ENCODE results near the gene ERC2.

The ERC2 gene

DNA sequence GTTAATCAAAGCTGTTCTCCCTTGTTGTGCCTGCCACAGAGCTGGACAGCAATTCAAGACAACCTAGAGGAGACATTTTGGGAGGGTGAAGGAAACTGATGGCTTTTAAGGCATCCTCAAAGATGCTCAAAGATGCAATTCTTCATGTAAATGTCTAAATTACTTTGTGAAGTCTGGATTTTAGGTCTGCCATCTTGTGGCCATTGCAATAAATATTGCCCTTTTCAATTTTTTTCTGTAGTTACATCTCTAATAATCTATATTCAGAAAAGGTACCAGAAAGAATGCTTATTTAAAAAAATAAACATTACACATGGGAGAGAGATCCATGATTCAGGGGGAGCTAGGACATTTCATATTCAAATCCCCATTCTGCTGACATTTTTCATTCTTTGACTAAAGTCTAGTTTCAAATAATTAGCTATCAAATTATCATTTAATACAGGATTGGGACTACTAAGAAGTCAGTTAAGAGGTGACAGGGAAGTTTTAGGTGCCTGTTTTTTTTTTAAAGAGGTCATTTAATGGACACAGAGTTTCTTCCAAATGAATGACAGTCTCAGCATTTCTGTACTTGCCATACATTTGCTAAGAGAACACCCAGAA is 721.4 kb downstream of the ERC2 start:
- H3K9me3 ChIP-seq (ENCODE audit: low read length), result no peaks in the 10 kb centered on the region
- H3K27ac ChIP-seq (ENCODE audit: low read depth, low read length), result no peak overlapping the region
- no peaks in the 10 kb centered on the region for H3K36me3 ChIP-seq (ENCODE audit: insufficient read depth, low read length)
- no peak overlapping the region for H3K9ac ChIP-seq (ENCODE audit: low read length)
- H3K27me3 ChIP-seq (ENCODE audit: control insufficient read depth in 1 of 2, insufficient read depth in 2 of 2, low read length in 2 of 2), result no peaks in the 10 kb centered on the region
- no peak overlapping the region for H3K4me3 ChIP-seq (ENCODE audit: low read depth in 1 of 2, low read length in 2 of 2)
- H3K4me1 ChIP-seq (ENCODE audit: insufficient read depth, low read length), result no peaks in the 10 kb centered on the region

DNA sequence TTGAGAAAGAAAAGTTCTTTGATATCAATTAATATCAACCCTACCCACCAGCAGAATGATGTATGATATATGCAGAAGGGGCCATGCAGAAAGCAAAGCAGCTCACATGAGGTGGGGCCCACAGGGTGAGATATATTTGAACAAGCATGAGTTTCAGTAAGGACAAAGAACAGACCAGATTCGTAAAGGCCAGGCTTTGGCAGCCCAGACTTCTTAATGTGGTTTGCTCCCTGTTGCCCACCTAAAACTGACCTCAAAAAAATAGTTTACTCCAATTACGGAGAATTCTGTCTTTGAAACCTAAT is 725.5 kb downstream of the ERC2 start:
- Histone ChIP-seq H3K36me3 (ENCODE audit: insufficient read depth, low read length) (no peaks in the 10 kb centered on the region), H3K9me3 (ENCODE audit: low read length) (no peaks in the 10 kb centered on the region), H3K4me3 (ENCODE audit: low read depth in 1 of 2, low read length in 2 of 2) (no peak overlapping the region), H3K4me1 (ENCODE audit: insufficient read depth, low read length) (no peaks in the 10 kb centered on the region), H3K27me3 (ENCODE audit: control insufficient read depth in 1 of 2, insufficient read depth in 2 of 2, low read length in 2 of 2) (no peaks in the 10 kb centered on the region), H3K9ac (ENCODE audit: low read length) (no peak overlapping the region), H3K27ac (ENCODE audit: low read depth, low read length) (no peak overlapping the region)

DNA sequence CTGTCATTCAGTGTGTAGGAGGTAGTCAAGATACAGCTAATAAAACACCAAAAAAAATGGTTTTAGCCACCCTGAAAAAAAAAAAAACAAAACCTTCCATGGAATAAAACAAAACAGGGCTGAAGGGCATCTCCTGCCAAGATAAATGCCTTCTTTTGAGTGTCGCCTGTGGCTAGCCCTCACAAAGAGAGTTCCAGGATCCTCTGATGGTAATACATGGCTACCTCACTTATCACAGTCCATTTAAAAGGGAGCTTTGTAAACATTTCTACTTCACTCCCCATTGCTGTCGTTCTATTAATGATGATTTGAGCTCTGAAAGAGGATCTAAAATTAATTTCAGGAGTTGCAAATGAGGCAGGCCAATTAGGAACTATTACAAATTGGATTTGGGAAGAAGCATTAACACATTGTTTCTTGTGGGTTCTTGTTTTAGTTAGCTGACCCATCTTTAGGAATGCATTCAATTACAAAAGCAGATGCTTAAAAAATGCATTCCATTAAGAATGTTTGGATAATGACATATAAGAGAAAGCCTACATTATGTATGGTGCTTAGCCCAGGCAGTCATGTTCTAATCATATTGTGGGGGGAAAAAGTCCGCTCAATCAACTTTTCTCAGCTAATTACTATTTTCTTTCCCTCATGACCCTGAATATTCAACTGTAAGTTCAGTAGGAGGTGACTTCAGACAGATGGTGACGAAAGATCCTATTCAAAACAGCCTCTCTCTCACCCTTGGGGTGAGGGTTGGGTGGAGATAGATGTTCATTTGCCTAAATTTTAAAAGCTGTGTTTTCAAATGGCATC is 726.0 kb downstream of the ERC2 start:
- H3K4me3 ChIP-seq (ENCODE audit: low read depth in 1 of 2, low read length in 2 of 2), result no peak overlapping the region
- no peaks in the 10 kb centered on the region for H3K9me3 ChIP-seq (ENCODE audit: low read length)
- no peaks in the 10 kb centered on the region for H3K36me3 ChIP-seq (ENCODE audit: insufficient read depth, low read length)
- no peaks in the 10 kb centered on the region for H3K27me3 ChIP-seq (ENCODE audit: control insufficient read depth in 1 of 2, insufficient read depth in 2 of 2, low read length in 2 of 2)
- H3K9ac ChIP-seq (ENCODE audit: low read length), result no peak overlapping the region
- no peak overlapping the region for H3K27ac ChIP-seq (ENCODE audit: low read depth, low read length)
- peaks cover 2% of the 10 kb centered on the region for H3K4me1 ChIP-seq (ENCODE audit: insufficient read depth, low read length)

DNA sequence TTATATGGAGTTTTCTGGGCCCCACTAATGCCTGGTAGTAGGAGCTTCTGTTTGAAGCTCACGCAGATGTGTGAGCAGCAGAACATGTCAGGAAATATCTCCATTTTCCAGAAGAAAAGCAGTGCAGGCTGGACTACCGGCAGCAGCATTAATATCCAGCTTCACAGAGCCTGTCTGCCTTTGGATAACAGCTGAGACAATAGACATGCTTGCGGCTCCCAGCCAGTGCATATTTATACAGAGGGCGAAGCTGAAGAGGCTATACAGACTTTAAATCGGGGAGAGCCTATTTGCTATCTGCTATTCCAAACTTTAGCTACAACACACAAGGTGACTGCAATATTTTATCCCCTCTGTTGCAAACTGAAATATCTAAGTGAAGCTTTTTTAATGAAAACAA is 731.1 kb downstream of the ERC2 start:
- Histone ChIP-seq H3K27ac (ENCODE audit: low read depth, low read length) (no peak overlapping the region), H3K27me3 (ENCODE audit: control insufficient read depth in 1 of 2, insufficient read depth in 2 of 2, low read length in 2 of 2) (no peaks in the 10 kb centered on the region), H3K4me3 (ENCODE audit: low read depth in 1 of 2, low read length in 2 of 2) (no peak overlapping the region), H3K9me3 (ENCODE audit: low read length) (no peaks in the 10 kb centered on the region), H3K9ac (ENCODE audit: low read length) (no peak overlapping the region), H3K4me1 (ENCODE audit: insufficient read depth, low read length) (peaks cover 8% of the 10 kb centered on the region), H3K36me3 (ENCODE audit: insufficient read depth, low read length) (no peaks in the 10 kb centered on the region)

- no peak overlapping the region for H3K9ac ChIP-seq (ENCODE audit: low read length)
- H3K4me3 ChIP-seq (ENCODE audit: low read depth in 1 of 2, low read length in 2 of 2), result no peak overlapping the region
- no peaks in the 10 kb centered on the region for H3K27me3 ChIP-seq (ENCODE audit: control insufficient read depth in 1 of 2, insufficient read depth in 2 of 2, low read length in 2 of 2)
Measured at GRCh38 chr3:55735976-55736375, 732.3 kb downstream of the ERC2 start.

GRCh38 chr3:55731741-55732140 is 736.5 kb downstream of the ERC2 start:
- Histone ChIP-seq H3K9ac (ENCODE audit: low read length) (no peak overlapping the region), H3K27me3 (ENCODE audit: control insufficient read depth in 1 of 2, insufficient read depth in 2 of 2, low read length in 2 of 2) (no peaks in the 10 kb centered on the region), H3K9me3 (ENCODE audit: low read length) (no peaks in the 10 kb centered on the region), H3K36me3 (ENCODE audit: insufficient read depth, low read length) (no peaks in the 10 kb centered on the region), H3K4me1 (ENCODE audit: insufficient read depth, low read length) (peaks cover 1% of the 10 kb centered on the region), H3K4me3 (ENCODE audit: low read depth in 1 of 2, low read length in 2 of 2) (no peak overlapping the region), H3K27ac (ENCODE audit: low read depth, low read length) (no peak overlapping the region)

More at GRCh38 chr3:55735976-55736375, 732.3 kb downstream of the ERC2 start:
- peaks cover 8% of the 10 kb centered on the region for H3K4me1 ChIP-seq (ENCODE audit: insufficient read depth, low read length)
- H3K9me3 ChIP-seq (ENCODE audit: low read length), result no peaks in the 10 kb centered on the region
- no peak overlapping the region for H3K27ac ChIP-seq (ENCODE audit: low read depth, low read length)
- no peaks in the 10 kb centered on the region for H3K36me3 ChIP-seq (ENCODE audit: insufficient read depth, low read length)

DNA sequence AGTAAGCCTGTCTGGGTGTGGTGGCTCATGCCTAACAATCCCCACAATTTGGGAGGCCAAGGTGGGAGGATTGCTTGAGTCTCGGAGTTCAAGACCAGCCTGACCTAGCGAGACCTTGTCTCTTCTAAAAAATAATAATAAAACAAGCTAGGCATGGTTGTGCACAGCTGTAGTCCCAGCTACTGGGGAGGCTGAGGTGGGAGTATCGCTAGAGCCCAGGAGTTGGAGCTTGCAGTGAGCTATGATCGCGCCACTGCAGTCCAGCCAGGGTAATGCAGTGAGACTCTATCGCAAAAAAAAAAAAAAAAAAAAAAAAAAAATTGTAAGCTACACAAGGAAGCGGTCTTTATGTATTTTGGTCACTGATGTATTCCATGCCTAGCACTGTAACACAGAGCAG is 738.7 kb downstream of the ERC2 start:
- Histone ChIP-seq H3K9me3 (ENCODE audit: low read length) (no peaks in the 10 kb centered on the region), H3K4me1 (ENCODE audit: insufficient read depth, low read length) (no peaks in the 10 kb centered on the region), H3K9ac (ENCODE audit: low read length) (no peak overlapping the region), H3K27me3 (ENCODE audit: control insufficient read depth in 1 of 2, insufficient read depth in 2 of 2, low read length in 2 of 2) (no peaks in the 10 kb centered on the region), H3K27ac (ENCODE audit: low read depth, low read length) (no peak overlapping the region), H3K4me3 (ENCODE audit: low read depth in 1 of 2, low read length in 2 of 2) (no peak overlapping the region), H3K36me3 (ENCODE audit: insufficient read depth, low read length) (no peaks in the 10 kb centered on the region)

- no peak overlapping the region for H3K4me3 ChIP-seq (ENCODE audit: low read depth in 1 of 2, low read length in 2 of 2)
- H3K27ac ChIP-seq (ENCODE audit: low read depth, low read length), result no peak overlapping the region
- no peaks in the 10 kb centered on the region for H3K4me1 ChIP-seq (ENCODE audit: insufficient read depth, low read length)
- H3K9ac ChIP-seq (ENCODE audit: low read length), result no peak overlapping the region
- no peaks in the 10 kb centered on the region for H3K36me3 ChIP-seq (ENCODE audit: insufficient read depth, low read length)
- no peaks in the 10 kb centered on the region for H3K9me3 ChIP-seq (ENCODE audit: low read length)
- H3K27me3 ChIP-seq (ENCODE audit: control insufficient read depth in 1 of 2, insufficient read depth in 2 of 2, low read length in 2 of 2), result no peaks in the 10 kb centered on the region
Measured at GRCh38 chr3:55728461-55729100, 739.7 kb downstream of the ERC2 start.

DNA sequence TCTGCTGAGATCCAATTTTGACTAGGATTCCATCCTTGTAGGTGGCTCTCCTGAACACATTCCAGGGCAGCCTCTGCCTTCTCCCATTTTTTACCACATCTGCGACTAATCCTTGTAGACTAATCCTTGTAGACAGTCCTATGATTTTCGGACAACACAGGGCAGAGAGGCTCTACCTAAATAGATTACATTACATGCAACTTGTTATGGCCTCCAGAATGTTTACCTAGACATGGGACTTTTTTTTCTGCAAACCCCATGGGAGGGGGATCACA is 741.8 kb downstream of the ERC2 start:
- no peaks in the 10 kb centered on the region for H3K4me1 ChIP-seq (ENCODE audit: insufficient read depth, low read length)
- no peaks in the 10 kb centered on the region for H3K36me3 ChIP-seq (ENCODE audit: insufficient read depth, low read length)
- no peak overlapping the region for H3K27ac ChIP-seq (ENCODE audit: low read depth, low read length)
- H3K9ac ChIP-seq (ENCODE audit: low read length), result no peak overlapping the region
- H3K27me3 ChIP-seq (ENCODE audit: control insufficient read depth in 1 of 2, insufficient read depth in 2 of 2, low read length in 2 of 2), result no peaks in the 10 kb centered on the region
- H3K9me3 ChIP-seq (ENCODE audit: low read length), result no peaks in the 10 kb centered on the region
- H3K4me3 ChIP-seq (ENCODE audit: low read depth in 1 of 2, low read length in 2 of 2), result no peak overlapping the region

- Histone ChIP-seq H3K4me1 (ENCODE audit: insufficient read depth, low read length) (no peaks in the 10 kb centered on the region), H3K27me3 (ENCODE audit: control insufficient read depth in 1 of 2, insufficient read depth in 2 of 2, low read length in 2 of 2) (no peaks in the 10 kb centered on the region), H3K9ac (ENCODE audit: low read length) (no peak overlapping the region), H3K27ac (ENCODE audit: low read depth, low read length) (no peak overlapping the region), H3K36me3 (ENCODE audit: insufficient read depth, low read length) (no peaks in the 10 kb centered on the region), H3K9me3 (ENCODE audit: low read length) (no peaks in the 10 kb centered on the region), H3K4me3 (ENCODE audit: low read depth in 1 of 2, low read length in 2 of 2) (no peak overlapping the region)
Measured at GRCh38 chr3:55725681-55726500, 742.4 kb downstream of the ERC2 start.

GRCh38 chr3:55724821-55725220 is 743.4 kb downstream of the ERC2 start:
- Histone ChIP-seq H3K9ac (ENCODE audit: low read length) (no peak overlapping the region), H3K36me3 (ENCODE audit: insufficient read depth, low read length) (no peaks in the 10 kb centered on the region), H3K4me3 (ENCODE audit: low read depth in 1 of 2, low read length in 2 of 2) (no peak overlapping the region), H3K27me3 (ENCODE audit: control insufficient read depth in 1 of 2, insufficient read depth in 2 of 2, low read length in 2 of 2) (no peaks in the 10 kb centered on the region), H3K4me1 (ENCODE audit: insufficient read depth, low read length) (no peaks in the 10 kb centered on the region), H3K9me3 (ENCODE audit: low read length) (no peaks in the 10 kb centered on the region), H3K27ac (ENCODE audit: low read depth, low read length) (no peak overlapping the region)

Measured in muscle layer of colon (tissue), 2 donors.